Measurements from ENCODE around the gene FBXW9. TPM values are rescaled to one million over a fixed set of nuclear protein-coding genes. Genes with fewer than 3 reads are reported as not detected.

The FBXW9 gene
- total and polyA plus RNA-seq, 9 donors, result 0.37 to 14.8 (median 5.2) TPM

DNA sequence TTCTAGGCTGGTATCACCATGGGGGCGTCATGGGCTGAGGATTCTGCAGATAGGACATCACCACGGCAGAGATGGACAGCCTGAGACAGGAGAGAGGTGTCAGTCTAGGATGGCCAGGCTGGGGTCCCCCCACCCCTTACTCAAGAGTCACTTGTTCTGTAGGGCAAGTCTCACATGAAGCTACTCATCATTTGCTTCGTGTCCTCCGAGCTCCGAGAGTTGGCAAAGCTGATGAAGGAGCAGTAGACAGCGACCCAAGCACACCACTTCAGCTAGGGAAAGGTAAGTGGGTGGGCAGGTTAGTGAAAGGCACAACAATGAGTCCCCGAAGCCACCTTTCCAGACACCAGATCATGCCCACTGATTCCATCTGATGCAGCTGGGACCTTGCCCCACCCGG, 28.1 kb downstream of the FBXW9 start:
- 55 to 63% (median 58%) methylated on average over 8 of the region's 8 CpGs for WGBS, 3 donors
- no peak for DNase-seq
- TF ChIP-seq, protein P1, sequence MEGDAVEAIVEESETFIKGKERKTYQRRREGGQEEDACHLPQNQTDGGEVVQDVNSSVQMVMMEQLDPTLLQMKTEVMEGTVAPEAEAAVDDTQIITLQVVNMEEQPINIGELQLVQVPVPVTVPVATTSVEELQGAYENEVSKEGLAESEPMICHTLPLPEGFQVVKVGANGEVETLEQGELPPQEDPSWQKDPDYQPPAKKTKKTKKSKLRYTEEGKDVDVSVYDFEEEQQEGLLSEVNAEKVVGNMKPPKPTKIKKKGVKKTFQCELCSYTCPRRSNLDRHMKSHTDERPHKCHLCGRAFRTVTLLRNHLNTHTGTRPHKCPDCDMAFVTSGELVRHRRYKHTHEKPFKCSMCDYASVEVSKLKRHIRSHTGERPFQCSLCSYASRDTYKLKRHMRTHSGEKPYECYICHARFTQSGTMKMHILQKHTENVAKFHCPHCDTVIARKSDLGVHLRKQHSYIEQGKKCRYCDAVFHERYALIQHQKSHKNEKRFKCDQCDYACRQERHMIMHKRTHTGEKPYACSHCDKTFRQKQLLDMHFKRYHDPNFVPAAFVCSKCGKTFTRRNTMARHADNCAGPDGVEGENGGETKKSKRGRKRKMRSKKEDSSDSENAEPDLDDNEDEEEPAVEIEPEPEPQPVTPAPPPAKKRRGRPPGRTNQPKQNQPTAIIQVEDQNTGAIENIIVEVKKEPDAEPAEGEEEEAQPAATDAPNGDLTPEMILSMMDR (IDR thresholded peaks at IDR 0.05), result no peak
- no peak for TF ChIP-seq EP300 (IDR thresholded peaks at IDR 0.05)
- TF ChIP-seq POLR2A (IDR thresholded peaks at IDR 0.05), result no peak
- Histone ChIP-seq H3K27me3 (no peaks in the 10 kb centered on the region), H3K9me3 (no peaks in the 10 kb centered on the region), H3K4me3 (peak overlapping the region; percentile 89), H3K27ac (no peak overlapping the region), H3K36me3 (no peaks in the 10 kb centered on the region), H3K4me1 (ENCODE audit: insufficient read depth) (peaks cover 12% of the 10 kb centered on the region)
- intact Hi-C loops (cut with DNase I), result loop anchor here in 1 of 4 donors (10.0 kb wide), 1 partner anchor 104 kb away; no protein-coding TSS in a partner anchor

DNA sequence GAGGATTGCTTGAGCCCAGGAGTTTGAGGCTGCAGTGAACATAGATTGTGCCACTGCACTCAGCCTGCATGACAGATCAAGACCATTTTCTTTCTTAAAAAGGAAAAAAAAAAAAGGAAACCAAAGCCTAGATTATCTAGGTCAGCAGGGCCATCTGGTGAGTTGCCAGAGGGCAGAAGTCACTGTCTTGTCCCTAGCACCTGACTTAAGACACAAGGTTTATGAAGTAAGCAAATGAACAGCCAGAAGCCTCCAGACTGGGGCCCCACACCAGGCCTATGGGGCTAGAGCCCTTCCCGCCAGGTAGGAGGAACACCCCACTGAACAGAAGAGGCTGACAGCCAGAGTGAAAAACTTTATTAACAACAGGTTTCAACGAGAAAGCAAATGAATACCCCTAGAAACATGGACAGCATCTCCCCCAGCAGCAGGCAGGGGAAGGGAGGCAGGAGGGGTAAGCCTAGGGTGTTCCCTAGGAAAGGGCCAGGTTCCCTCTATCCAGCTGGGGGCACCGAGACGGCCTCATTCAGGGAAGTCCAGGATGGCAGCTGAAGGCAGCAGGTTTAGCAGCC, 28.6 kb downstream of the FBXW9 start:
- Histone ChIP-seq H3K27me3 (no peaks in the 10 kb centered on the region), H3K27ac (no peak overlapping the region), H3K4me3 (no peak overlapping the region), H3K9me3 (no peaks in the 10 kb centered on the region), H3K36me3 (no peaks in the 10 kb centered on the region), H3K4me1 (ENCODE audit: insufficient read depth) (peaks cover 12% of the 10 kb centered on the region)
- DNase-seq, result no peak
- WGBS, 3 donors, result 63 to 67% (median 64%) methylated on average over 4 of the region's 4 CpGs
- TF ChIP-seq, protein P1 (IDR thresholded peaks at IDR 0.05), result no peak
- intact Hi-C loops (cut with DNase I), result loop anchor here in 1 of 4 donors (10.0 kb wide), 1 partner anchor 103 kb away; no protein-coding TSS in a partner anchor

DNA sequence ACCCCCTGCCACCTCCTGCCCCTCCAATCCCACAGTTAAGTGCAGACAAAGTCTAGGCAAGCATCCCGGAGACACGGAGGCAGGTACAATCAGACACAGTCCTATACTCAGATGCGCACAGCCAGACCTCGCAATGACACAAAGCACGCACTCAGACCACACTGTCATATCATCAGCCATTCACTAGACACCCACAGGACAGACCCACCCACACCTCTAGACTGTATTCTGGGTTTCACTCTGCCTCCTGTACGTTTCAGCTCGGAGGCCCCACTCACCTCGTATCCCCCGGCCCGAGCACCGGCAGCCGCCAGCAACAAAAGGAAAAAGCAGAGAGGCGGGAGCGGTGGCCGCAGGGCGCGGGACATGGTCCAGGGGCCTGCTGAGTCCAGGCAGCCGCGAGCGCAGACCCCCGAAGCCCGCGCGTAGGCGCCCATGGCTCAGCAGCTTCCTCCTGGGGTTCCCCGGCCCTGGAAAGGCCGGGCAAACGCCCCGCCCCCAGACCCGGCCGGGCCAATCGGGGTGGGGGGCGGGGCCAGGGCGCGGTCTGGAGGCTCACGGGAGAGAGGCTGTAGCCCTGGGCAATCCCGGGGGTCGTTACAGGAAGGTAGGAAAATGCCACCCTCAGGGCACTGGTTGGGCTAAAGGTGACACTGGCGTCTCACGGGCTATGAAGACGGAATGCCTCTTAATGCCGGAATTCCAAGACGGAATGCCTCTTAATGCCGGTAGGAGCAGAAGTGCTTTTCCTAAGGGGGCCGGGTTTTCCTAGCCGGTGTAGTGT, 30.0 kb downstream of the FBXW9 start, which contains the start of the genes MAN2B1 and WDR83:
TSS of gene MAN2B1 (minus strand) at position 478 of the 784 bp plus-strand sequence. CDS start at position 437, 41 bp downstream.
TSS of gene WDR83 (plus strand) at position 543 of the 784 bp plus-strand sequence. CDS start 2,984 bp downstream, outside the sequence.
- no peaks in the 10 kb centered on the region for H3K36me3 ChIP-seq
- intact Hi-C loops (cut with DNase I), result loop anchor here in 1 of 4 donors (10.0 kb wide), 1 partner anchor 102 kb away; no protein-coding TSS in a partner anchor
- DNase-seq, result peak; percentile 66 to 85 (median 73)
- peak within 1 kb of the TSS; percentile 84 for H3K4me3 ChIP-seq
- no peaks in the 10 kb centered on the region for H3K27me3 ChIP-seq
- no peak for TF ChIP-seq EP300 (IDR thresholded peaks at IDR 0.05)
- no peak for TF ChIP-seq POLR2A (IDR thresholded peaks at IDR 0.05)
- TF ChIP-seq, protein P1 (IDR thresholded peaks at IDR 0.05), result no peak
- H3K27ac ChIP-seq, result peak within 1 kb of the TSS in 1 of 2 donors; percentile 16
- peaks cover 12% of the 10 kb centered on the region for H3K4me1 ChIP-seq (ENCODE audit: insufficient read depth)
- no peaks in the 10 kb centered on the region for H3K9me3 ChIP-seq
- WGBS, 3 donors, result 1% methylated on average over 45 to 46 of the region's 46 CpGs

DNA sequence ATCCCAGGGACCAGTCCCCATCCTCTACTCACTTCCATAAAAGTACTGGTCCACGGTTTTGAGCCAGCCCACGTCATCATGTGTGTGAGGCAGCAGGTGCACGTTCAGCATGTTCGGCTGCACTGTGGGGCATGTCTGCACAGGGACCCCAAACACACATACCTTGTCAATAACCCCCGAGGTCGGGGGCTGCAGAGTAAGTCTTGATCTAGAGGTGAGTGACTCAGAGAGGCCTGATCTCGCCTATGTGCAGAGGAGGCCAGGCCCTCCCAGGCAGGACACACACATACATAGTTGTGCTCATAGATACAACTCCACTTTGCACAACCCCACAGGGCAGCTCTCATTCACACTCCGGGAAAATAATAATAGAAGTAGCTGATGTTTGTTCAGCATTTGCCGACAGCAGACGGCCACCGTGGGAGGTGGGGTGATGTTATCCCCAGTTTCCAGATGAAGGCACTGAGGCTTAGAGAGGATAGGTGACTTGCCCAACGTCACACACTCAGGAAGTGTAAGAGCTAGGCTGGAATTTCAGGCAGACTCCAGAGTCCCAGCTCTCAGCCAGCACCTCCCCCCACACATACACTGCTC, 30.7 kb downstream of the FBXW9 start:
- no peak for TF ChIP-seq EP300 (IDR thresholded peaks at IDR 0.05)
- Histone ChIP-seq H3K27me3 (no peaks in the 10 kb centered on the region), H3K27ac (no peak overlapping the region), H3K36me3 (no peaks in the 10 kb centered on the region), H3K4me1 (ENCODE audit: insufficient read depth) (peaks cover 12% of the 10 kb centered on the region), H3K4me3 (peak overlapping the region; percentile 84), H3K9me3 (no peaks in the 10 kb centered on the region)
- intact Hi-C loops (cut with DNase I), result loop anchor here in 1 of 4 donors (10.0 kb wide), 1 partner anchor 101 kb away; no protein-coding TSS in a partner anchor
- DNase-seq, result no peak
- WGBS, 3 donors, result 51 to 65% (median 52%) methylated on average over 12 of the region's 12 CpGs
